Choroid plexus epithelial cell (primary cell): ENCODE data around the gene BZW1.

Experiments
- DNase-seq: peaks from one replicate; pipeline ENCODE4 v3.0.0-alpha.2; 2010; ENCODE audit warnings: low read depth
- H3K4me3 ChIP-seq: 2 replicates; pipeline ENCODE4 v1.5.1; 2011; ENCODE audit warnings: low read depth, mild to moderate bottlenecking, control low read depth, low read length, moderate library complexity
- CTCF ChIP-seq: conservative IDR thresholded peaks from 2 replicates; pipeline ENCODE4 v1.5.1; 2011; ENCODE audit warnings: low read depth, mild to moderate bottlenecking, control low read depth, inconsistent platforms, low read length, moderate library complexity

Gene BZW1

GRCh38 chr2:200834701-200835100 lies 23.0 kb downstream of the BZW1 start:
- no peak overlapping the region for H3K4me3 ChIP-seq
- no peak for DNase-seq
- TF ChIP-seq CTCF: no peak

- H3K4me3 ChIP-seq: no peak overlapping the region
- no peak for TF ChIP-seq CTCF
- no peak for DNase-seq
These were observed 27.8 kb downstream of the BZW1 start for GRCh38 chr2:200839513-200839912.

- no peak for DNase-seq
- TF ChIP-seq CTCF: no peak
- H3K4me3 ChIP-seq: no peak overlapping the region
These were observed 32.6 kb downstream of the BZW1 start for GRCh38 chr2:200843993-200844948.

- no peak for TF ChIP-seq CTCF
- DNase-seq: no peak
- no peak overlapping the region for H3K4me3 ChIP-seq
These were observed 33.5 kb downstream of the BZW1 start for GRCh38 chr2:200845194-200845593.

GRCh38 chr2:200845669-200846325 lies 34.1 kb downstream of the BZW1 start:
- no peak for DNase-seq
- TF ChIP-seq CTCF: no peak
- no peak overlapping the region for H3K4me3 ChIP-seq

GRCh38 chr2:200847269-200847668 lies 35.6 kb downstream of the BZW1 start:
- DNase-seq: no peak
- TF ChIP-seq CTCF: no peak
- no peak overlapping the region for H3K4me3 ChIP-seq
